RWPE1 (cell line): ENCODE results near the gene SUGCT.

ENCODE experiments used
- CTCF ChIA-PET: fragments of 350-600 bp; sonication (Branson Sonifier 250); formaldehyde crosslinking; extraction: SDS; loops from one replicate; lab custom pipeline; 2021; lab: Yijun Ruan, JAX
- POLR2A ChIA-PET: fragments of 400-600 bp; formaldehyde crosslinking; extraction: SDS; loops from one replicate; lab custom pipeline; 2020; ENCODE audit warnings: antibody characterized with exemption; ENCODE audit not compliant: low non-redundant PET; lab: Yijun Ruan, JAX
- DNase-seq: peaks from one replicate; pipeline ENCODE4 v3.0.0; 2012; ENCODE audit warnings: low spot score
- H3K27ac ChIP-seq: fragments of 450-650 bp; 2 replicates; pipeline ENCODE4 v1.5.1; 2017
- CTCF ChIP-seq: fragments of 450-650 bp; conservative IDR thresholded peaks from 2 replicates; pipeline ENCODE4 v1.5.1; 2017; ENCODE audit warnings: low read depth, mild to moderate bottlenecking

Gene SUGCT

GRCh38 chr7:40526951-40527715 lies 392.3 kb downstream of the SUGCT start:
- TF ChIP-seq CTCF, result no peak
- H3K27ac ChIP-seq, result no peak overlapping the region
- POLR2A ChIA-PET, result no interaction called here
- CTCF ChIA-PET, result no interaction called here
- no peak for DNase-seq

- POLR2A ChIA-PET, result no interaction called here
- no peak overlapping the region for H3K27ac ChIP-seq
- no peak for DNase-seq
- no peak for TF ChIP-seq CTCF
- CTCF ChIA-PET, result no interaction called here
Observed at GRCh38 chr7:40527723-40528122, 392.9 kb downstream of the SUGCT start.

- ChIA-PET POLR2A (no interaction called here), CTCF (interaction anchor here (0.5 kb wide), 1 partner anchor 156 kb away, joined by 3 read pairs; no protein-coding TSS in a partner anchor)
- TF ChIP-seq CTCF, result no peak
- DNase-seq, result no peak
- no peak overlapping the region for H3K27ac ChIP-seq
Observed at GRCh38 chr7:40530292-40530691, 395.5 kb downstream of the SUGCT start.

- DNase-seq, result no peak
- ChIA-PET CTCF (no interaction called here), POLR2A (no interaction called here)
Observed at GRCh38 chr7:40531956-40532355, 397.2 kb downstream of the SUGCT start.

GRCh38 chr7:40535678-40536077 lies 400.9 kb downstream of the SUGCT start:
- DNase-seq, result no peak
- POLR2A ChIA-PET, result no interaction called here

More at GRCh38 chr7:40531956-40532355, 397.2 kb downstream of the SUGCT start:
- no peak overlapping the region for H3K27ac ChIP-seq
- no peak for TF ChIP-seq CTCF

GRCh38 chr7:40536421-40536820 lies 401.6 kb downstream of the SUGCT start:
- DNase-seq, result no peak
- ChIA-PET CTCF (no interaction called here), POLR2A (no interaction called here)
- TF ChIP-seq CTCF, result no peak
- no peak overlapping the region for H3K27ac ChIP-seq

More at GRCh38 chr7:40535678-40536077, 400.9 kb downstream of the SUGCT start:
- H3K27ac ChIP-seq, result no peak overlapping the region
- TF ChIP-seq CTCF, result no peak
- CTCF ChIA-PET, result no interaction called here
